Measurements from ENCODE around the gene PCDHA9.

DNA sequence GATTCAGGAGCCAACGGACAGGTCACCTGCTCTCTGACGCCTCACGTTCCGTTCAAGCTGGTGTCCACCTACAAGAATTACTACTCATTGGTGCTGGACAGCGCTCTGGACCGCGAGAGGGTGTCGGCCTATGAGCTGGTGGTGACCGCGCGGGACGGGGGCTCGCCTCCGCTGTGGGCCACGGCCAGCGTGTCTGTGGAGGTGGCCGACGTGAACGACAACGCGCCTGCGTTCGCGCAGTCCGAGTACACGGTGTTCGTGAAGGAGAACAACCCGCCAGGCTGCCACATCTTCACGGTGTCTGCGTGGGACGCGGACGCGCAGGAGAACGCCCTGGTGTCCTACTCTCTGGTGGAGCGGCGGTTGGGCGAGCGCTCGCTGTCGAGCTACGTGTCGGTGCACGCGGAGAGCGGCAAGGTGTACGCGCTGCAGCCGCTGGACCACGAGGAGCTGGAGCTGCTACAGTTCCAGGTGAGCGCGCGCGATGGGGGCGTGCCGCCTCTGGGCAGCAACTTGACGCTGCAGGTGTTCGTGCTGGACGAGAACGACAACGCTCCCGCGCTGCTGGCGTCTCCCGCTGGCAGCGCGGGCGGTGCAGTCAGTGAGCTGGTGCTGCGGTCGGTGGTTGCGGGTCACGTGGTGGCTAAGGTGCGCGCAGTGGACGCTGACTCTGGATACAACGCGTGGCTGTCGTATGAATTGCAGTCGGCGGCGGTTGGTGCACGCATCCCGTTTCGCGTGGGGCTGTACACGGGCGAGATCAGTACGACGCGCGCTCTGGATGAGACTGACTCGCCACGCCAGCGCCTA, 9.2 kb downstream of the PCDHA9 start:
- TF ChIP-seq POLR2A (IDR thresholded peaks at IDR 0.05; ENCODE audit: low read length) (no peak), GATA1 (IDR thresholded peaks at IDR 0.05; ENCODE audit: low read depth, low read length) (no peak)
